Epithelial cell of proximal tubule (primary cell): ENCODE results near the gene UBXN2A. TPM values are rescaled to one million over a fixed set of nuclear protein-coding genes. Genes with fewer than 3 reads are reported as not detected.

Experiments used
- DNase-seq: peaks from one replicate; pipeline ENCODE4 v3.0.0-alpha.2; 2011; ENCODE audit warnings: low read depth
- H3K4me3 ChIP-seq: 2 replicates; pipeline ENCODE4 v1.5.1; 2011; ENCODE audit warnings: low read depth, mild to moderate bottlenecking, low read length
- CTCF ChIP-seq: conservative IDR thresholded peaks from 2 replicates; pipeline ENCODE4 v1.5.1; 2012; ENCODE audit warnings: low read depth, mild to moderate bottlenecking, low read length
- total RNA-seq: library from RNA; depleted of rRNA; stranded (reverse); fragments of >200 nt; gene quantifications from 2 replicates; pipeline ENCODE4 v1.2.3, GENCODE V29; 2015

The UBXN2A gene
- total RNA-seq, 1 donor from 2014 or later: 13.4 TPM

- no peak overlapping the region for H3K4me3 ChIP-seq
- no peak for DNase-seq
- TF ChIP-seq CTCF: no peak
Observed at GRCh38 chr2:23904692-23905091, 35.6 kb upstream of the UBXN2A start.

GRCh38 chr2:23905155-23905554 lies 35.1 kb upstream of the UBXN2A start:
- no peak overlapping the region for H3K4me3 ChIP-seq
- TF ChIP-seq CTCF: no peak
- no peak for DNase-seq

- no peak for DNase-seq
- H3K4me3 ChIP-seq: no peak overlapping the region
- no peak for TF ChIP-seq CTCF
Observed at GRCh38 chr2:23912054-23912453, 28.2 kb upstream of the UBXN2A start.

GRCh38 chr2:23915327-23915726 lies 24.9 kb upstream of the UBXN2A start:
- H3K4me3 ChIP-seq: no peak overlapping the region
- no peak for TF ChIP-seq CTCF
- DNase-seq: no peak

GRCh38 chr2:23916727-23917405 lies 23.4 kb upstream of the UBXN2A start:
- TF ChIP-seq CTCF: no peak
- H3K4me3 ChIP-seq: no peak overlapping the region
- no peak for DNase-seq

- TF ChIP-seq CTCF: no peak
- no peak for DNase-seq
- H3K4me3 ChIP-seq: no peak overlapping the region
Observed at GRCh38 chr2:23918837-23919489, 21.3 kb upstream of the UBXN2A start.
